GM23248 (cell line): Measurements from ENCODE around the gene PLCL2. TPM values are rescaled to one million over a fixed set of nuclear protein-coding genes. Genes with fewer than 3 reads are reported as not detected.

ENCODE experiments used
- DNase-seq: peaks from one replicate; pipeline ENCODE4 v3.0.0-alpha.2; 2015
- H2AFZ ChIP-seq: fragments of 200-600 bp; sonication (generic); 2 replicates; pipeline ENCODE4 v1.6.1; 2016; ENCODE audit warnings: antibody characterized with exemption
- H3F3A ChIP-seq: fragments of 200-600 bp; sonication (generic); 2 replicates; pipeline ENCODE4 v1.6.1; 2016; ENCODE audit warnings: mild to moderate bottlenecking, antibody characterized with exemption, mixed run types; ENCODE audit not compliant: insufficient read depth
- H3K27ac ChIP-seq: fragments of 200-600 bp; sonication (generic); 2 replicates; pipeline ENCODE4 v1.5.1; 2016; ENCODE audit warnings: mild to moderate bottlenecking
- H3K27me3 ChIP-seq: fragments of 200-600 bp; sonication (generic); replicated peaks from 2 replicates; pipeline ENCODE4 v1.6.1; 2016; ENCODE audit warnings: mild to moderate bottlenecking; ENCODE audit not compliant: insufficient read depth
- H3K36me3 ChIP-seq: fragments of 200-600 bp; sonication (generic); 2 replicates; pipeline ENCODE4 v1.6.1; 2016; ENCODE audit warnings: low read depth, mild to moderate bottlenecking
- H3K4me1 ChIP-seq: fragments of 200-600 bp; sonication (generic); 2 replicates; pipeline ENCODE4 v1.6.1; 2016; ENCODE audit warnings: mild to moderate bottlenecking; ENCODE audit not compliant: insufficient read depth
- H3K4me2 ChIP-seq: fragments of 200-600 bp; sonication (generic); one replicate; pipeline ENCODE4 v1.6.1; 2016; ENCODE audit warnings: mild to moderate bottlenecking; ENCODE audit not compliant: unreplicated experiment
- H3K4me3 ChIP-seq: fragments of 200-600 bp; sonication (generic); 2 replicates; pipeline ENCODE4 v1.5.1; 2016; ENCODE audit warnings: mild to moderate bottlenecking
- H3K79me2 ChIP-seq: fragments of 200-600 bp; sonication (generic); 2 replicates; pipeline ENCODE4 v1.6.1; 2016; ENCODE audit warnings: mild to moderate bottlenecking; ENCODE audit not compliant: insufficient read depth
- H3K9ac ChIP-seq: fragments of 200-600 bp; sonication (generic); 2 replicates; pipeline ENCODE4 v1.6.1; 2016; ENCODE audit warnings: mild to moderate bottlenecking
- H3K9me2 ChIP-seq: fragments of 200-600 bp; sonication (generic); 2 replicates; pipeline ENCODE4 v1.6.1; 2016; ENCODE audit warnings: mixed run types, mild to moderate bottlenecking, moderate library complexity; ENCODE audit not compliant: insufficient read depth
- H3K9me3 ChIP-seq: fragments of 200-600 bp; sonication (generic); one replicate; pipeline ENCODE4 v1.6.1; 2017; ENCODE audit warnings: low read depth
- H4K20me1 ChIP-seq: fragments of 200-600 bp; sonication (generic); 2 replicates; pipeline ENCODE4 v1.6.0; 2016; ENCODE audit not compliant: insufficient read depth
- EZH2 ChIP-seq: fragments of 200-600 bp; sonication (generic); IDR thresholded peaks from 2 replicates; pipeline ENCODE4 v1.6.1; 2018; ENCODE audit warnings: antibody characterized with exemption, mild to moderate bottlenecking; ENCODE audit not compliant: insufficient read depth, poor library complexity, severe bottlenecking
- EZH2phosphoT487 ChIP-seq: fragments of 200-600 bp; sonication (generic); IDR thresholded peaks from 2 replicates; pipeline ENCODE4 v1.6.1; 2018; ENCODE audit warnings: antibody characterized with exemption, moderate library complexity, mild to moderate bottlenecking, low read depth; ENCODE audit not compliant: insufficient read depth
- WGBS, 2 experiments: methylation state at CpG; one replicate each; pipeline ENCODE4 v1.1.6; 2015 to 2017; ENCODE audit warnings: low lambda C conversion rate in 2 of 2, low coverage in 1 of 2; ENCODE audit errors: missing lambda C conversion rate in 2 of 2; 5-methylcytosine and 5-hydroxymethylcytosine counted together
- in situ Hi-C: fragments of 300-500 bp; cut with MboI; formaldehyde crosslinking; loops from 2 replicates; pipeline ENCODE4 v1.15.0; 2020
- polyA plus RNA-seq: library from polyadenylated mRNA; unstranded; fragments of >200 nt; fragmentation: Nextera tagmentation; extraction: Ambion mirVana; gene quantifications from 2 replicates; pipeline ENCODE4 v1.2.1, GENCODE V29; 2016
- total RNA-seq: library from RNA; depleted of rRNA; stranded (reverse); fragments of >200 nt; shearing (Covaris generic); gene quantifications from 2 replicates; pipeline ENCODE4 v1.2.3, GENCODE V29; 2014

PLCL2 gene
- total and polyA plus RNA-seq, 2 experiments from 2014 or later: 1.4 to 5.1 TPM

- peak overlapping the region; percentile 46; the same call in 1 of the 2 replicates for H3K27ac ChIP-seq
- no peak overlapping the region for H2AFZ ChIP-seq
- H3K4me1 ChIP-seq: peaks cover 30% of the 10 kb centered on the region
- no peaks in the 10 kb centered on the region for H3K79me2 ChIP-seq
- in situ Hi-C loops: loop anchor here (25.0 kb wide), 1 partner anchor 753 kb away; no protein-coding TSS in a partner anchor
- no peaks in the 10 kb centered on the region for H4K20me1 ChIP-seq
- no peak for TF ChIP-seq EZH2
- no peak for TF ChIP-seq EZH2phosphoT487
- H3K27me3 ChIP-seq: no peaks in the 10 kb centered on the region
- no peaks in the 10 kb centered on the region for H3K9me3 ChIP-seq
- no peak for DNase-seq
- H3K4me3 ChIP-seq: no peak overlapping the region
- no peak overlapping the region for H3K4me2 ChIP-seq
- H3K36me3 ChIP-seq: no peaks in the 10 kb centered on the region
- H3F3A ChIP-seq: peaks cover 24% of the 10 kb centered on the region
- 93 to 95% methylated on average over 5 of the region's 5 CpGs for WGBS, 2 experiments
- H3K9ac ChIP-seq: no peak overlapping the region
- H3K9me2 ChIP-seq: no peaks in the 10 kb centered on the region
Measured at GRCh38 chr3:17040322-17040989, 155.7 kb downstream of the PLCL2 start.

- Histone ChIP-seq H4K20me1 (no peaks in the 10 kb centered on the region), H3K27me3 (no peaks in the 10 kb centered on the region), H3K9me3 (no peaks in the 10 kb centered on the region), H3K79me2 (no peaks in the 10 kb centered on the region), H3F3A (peaks cover 24% of the 10 kb centered on the region), H3K4me2 (no peak overlapping the region), H3K9me2 (no peaks in the 10 kb centered on the region), H3K4me1 (peaks cover 30% of the 10 kb centered on the region), H3K27ac (no peak overlapping the region), H3K9ac (no peak overlapping the region), H3K4me3 (no peak overlapping the region), H3K36me3 (no peaks in the 10 kb centered on the region), H2AFZ (no peak overlapping the region)
- in situ Hi-C loops: loop anchor here (25.0 kb wide), 1 partner anchor 754 kb away; no protein-coding TSS in a partner anchor
- peak; percentile 4 for DNase-seq
- TF ChIP-seq EZH2: no peak
- TF ChIP-seq EZH2phosphoT487: no peak
- 72 to 73% methylated on average over 5 of the region's 5 CpGs for WGBS, 2 experiments
Measured at GRCh38 chr3:17040990-17041377, 156.2 kb downstream of the PLCL2 start.

- no peak overlapping the region for H3K9ac ChIP-seq
- H3K27ac ChIP-seq: no peak overlapping the region
- H3K36me3 ChIP-seq: no peaks in the 10 kb centered on the region
- peaks cover 19% of the 10 kb centered on the region for H3K4me1 ChIP-seq
- no peaks in the 10 kb centered on the region for H3K79me2 ChIP-seq
- peaks cover 11% of the 10 kb centered on the region for H3F3A ChIP-seq
- no peak overlapping the region for H2AFZ ChIP-seq
- DNase-seq: no peak
- no peaks in the 10 kb centered on the region for H3K9me3 ChIP-seq
- no peak overlapping the region for H3K4me3 ChIP-seq
- 86 to 95% methylated on average over 2 of the region's 2 CpGs for WGBS, 2 experiments
- H3K27me3 ChIP-seq: no peaks in the 10 kb centered on the region
- no peaks in the 10 kb centered on the region for H3K9me2 ChIP-seq
- no peak overlapping the region for H3K4me2 ChIP-seq
- no peaks in the 10 kb centered on the region for H4K20me1 ChIP-seq
- TF ChIP-seq EZH2phosphoT487: no peak
- no peak for TF ChIP-seq EZH2
- in situ Hi-C loops: loop anchor here (25.0 kb wide), 1 partner anchor 758 kb away; no protein-coding TSS in a partner anchor
Measured at GRCh38 chr3:17044855-17045254, 160.1 kb downstream of the PLCL2 start.

GRCh38 chr3:17045705-17046104 is 160.9 kb downstream of the PLCL2 start:
- TF ChIP-seq EZH2: no peak
- TF ChIP-seq EZH2phosphoT487: no peak
- Histone ChIP-seq H4K20me1 (no peaks in the 10 kb centered on the region), H3K79me2 (no peaks in the 10 kb centered on the region), H3K9me3 (no peaks in the 10 kb centered on the region), H3K9ac (no peak overlapping the region), H3K36me3 (no peaks in the 10 kb centered on the region), H3K9me2 (no peaks in the 10 kb centered on the region), H3K4me1 (peaks cover 10% of the 10 kb centered on the region), H3K27me3 (no peaks in the 10 kb centered on the region), H2AFZ (no peak overlapping the region), H3K4me3 (no peak overlapping the region), H3F3A (peaks cover 2% of the 10 kb centered on the region; the same call in 1 of the 2 replicates), H3K4me2 (no peak overlapping the region), H3K27ac (no peak overlapping the region)
- 85 to 92% methylated on average over 7 of the region's 7 CpGs for WGBS, 2 experiments
- DNase-seq: no peak
- in situ Hi-C loops: loop anchor here (25.0 kb wide), 1 partner anchor 758 kb away; no protein-coding TSS in a partner anchor
